Hindlimb muscle (tissue), 1 donor: ENCODE data around the gene FGFRL1. TPM values are rescaled to one million over a fixed set of nuclear protein-coding genes. Genes with fewer than 3 reads are reported as not detected.

Experiments
- DNase-seq: peaks from one replicate; pipeline ENCODE4 v3.0.0-alpha.2; 2013
- polyA plus RNA-seq: library from polyadenylated mRNA; unstranded; fragments of 120-200 nt; gene quantifications from one replicate; pipeline ENCODE4 v1.2.1, GENCODE V29; 2013; ENCODE audit not compliant: insufficient read length

The FGFRL1 gene, protein sequence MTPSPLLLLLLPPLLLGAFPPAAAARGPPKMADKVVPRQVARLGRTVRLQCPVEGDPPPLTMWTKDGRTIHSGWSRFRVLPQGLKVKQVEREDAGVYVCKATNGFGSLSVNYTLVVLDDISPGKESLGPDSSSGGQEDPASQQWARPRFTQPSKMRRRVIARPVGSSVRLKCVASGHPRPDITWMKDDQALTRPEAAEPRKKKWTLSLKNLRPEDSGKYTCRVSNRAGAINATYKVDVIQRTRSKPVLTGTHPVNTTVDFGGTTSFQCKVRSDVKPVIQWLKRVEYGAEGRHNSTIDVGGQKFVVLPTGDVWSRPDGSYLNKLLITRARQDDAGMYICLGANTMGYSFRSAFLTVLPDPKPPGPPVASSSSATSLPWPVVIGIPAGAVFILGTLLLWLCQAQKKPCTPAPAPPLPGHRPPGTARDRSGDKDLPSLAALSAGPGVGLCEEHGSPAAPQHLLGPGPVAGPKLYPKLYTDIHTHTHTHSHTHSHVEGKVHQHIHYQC
- 297 TPM for polyA plus RNA-seq

DNA sequence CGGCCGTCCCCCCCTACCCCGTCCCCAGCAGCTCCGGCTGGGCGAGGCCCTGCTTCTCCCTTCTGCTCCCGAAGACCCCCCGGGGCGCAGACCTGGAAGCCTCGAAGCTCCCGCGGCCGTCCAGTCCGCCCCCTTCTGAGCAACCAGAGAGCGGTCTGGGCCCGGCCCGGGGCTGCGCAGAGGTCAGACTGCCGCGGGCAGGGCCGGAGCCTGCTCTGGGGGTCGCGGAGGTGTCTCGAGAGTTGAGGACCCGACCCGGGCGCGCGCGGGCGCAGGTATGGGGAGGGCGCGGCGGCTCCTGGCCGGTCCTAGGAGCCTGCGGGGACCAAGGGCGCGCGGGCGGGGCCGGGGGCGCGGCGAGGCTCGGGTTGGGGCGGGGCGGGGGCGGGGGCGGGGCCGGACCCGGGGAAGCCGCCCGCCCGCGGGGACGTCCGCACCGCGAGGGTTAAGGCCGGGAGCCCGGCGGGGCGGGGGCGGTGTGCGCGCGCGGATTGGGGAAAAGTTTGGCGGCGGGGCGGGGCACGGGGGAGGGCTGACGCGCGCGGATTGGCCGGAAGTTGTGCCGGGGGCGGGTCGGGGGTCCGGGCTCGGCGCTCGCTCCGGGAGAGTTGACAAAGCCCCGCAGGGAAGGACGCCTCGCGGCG is at the start of gene FGFRL1:
Gene FGFRL1 (plus strand): TSS at position 605 of the 644 bp plus-strand sequence. CDS start 860 bp downstream, outside the sequence.
- peak; percentile 93 for DNase-seq

DNA sequence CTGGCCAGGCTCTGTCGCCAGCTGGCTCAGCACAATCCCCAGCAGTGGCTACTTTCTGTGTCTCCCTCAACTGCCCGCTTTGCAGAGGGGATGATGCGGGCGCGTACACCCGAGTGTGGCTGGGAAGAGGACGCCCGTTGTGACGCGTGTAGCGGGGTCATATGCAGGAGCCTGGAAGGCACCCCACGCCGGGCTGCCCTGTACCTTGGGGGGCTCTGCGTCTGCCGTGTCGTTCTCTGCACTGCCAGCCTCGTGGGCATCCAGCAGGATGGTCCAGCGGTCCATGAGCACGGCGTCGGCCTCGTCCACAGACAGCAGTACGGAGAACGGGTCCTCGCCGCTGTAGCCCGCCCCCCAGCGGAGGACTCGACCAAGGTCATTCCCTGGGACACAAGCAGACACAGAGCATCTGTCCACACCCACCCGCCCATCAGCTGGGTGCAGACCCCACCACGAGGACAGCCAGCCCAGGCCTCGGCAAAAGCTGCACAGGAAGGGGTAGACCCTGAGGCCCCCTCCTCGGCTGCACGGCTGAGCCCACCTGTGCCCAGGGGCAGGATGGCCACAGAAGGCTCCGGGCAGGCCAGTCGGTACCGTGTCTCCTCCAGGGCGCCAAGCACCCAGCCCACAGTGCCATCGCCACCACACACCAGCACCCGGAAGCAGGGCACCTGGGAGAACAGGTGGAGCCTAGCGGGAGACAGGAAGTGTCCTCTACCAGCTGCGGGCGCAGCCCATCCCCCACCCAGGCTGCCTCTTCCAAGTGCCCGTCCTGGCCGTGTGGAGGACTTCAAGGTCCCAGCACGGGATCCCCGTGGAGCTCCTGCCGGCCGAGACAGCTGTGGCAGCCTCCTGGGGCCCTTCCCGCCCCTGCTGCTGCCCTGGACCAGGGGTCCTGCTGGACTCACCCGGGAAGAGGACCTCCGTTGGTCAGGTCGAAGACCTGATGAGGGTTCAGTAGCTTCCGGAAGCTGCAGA is 48.9 kb upstream of the FGFRL1 start:
- DNase-seq: no peak

DNA sequence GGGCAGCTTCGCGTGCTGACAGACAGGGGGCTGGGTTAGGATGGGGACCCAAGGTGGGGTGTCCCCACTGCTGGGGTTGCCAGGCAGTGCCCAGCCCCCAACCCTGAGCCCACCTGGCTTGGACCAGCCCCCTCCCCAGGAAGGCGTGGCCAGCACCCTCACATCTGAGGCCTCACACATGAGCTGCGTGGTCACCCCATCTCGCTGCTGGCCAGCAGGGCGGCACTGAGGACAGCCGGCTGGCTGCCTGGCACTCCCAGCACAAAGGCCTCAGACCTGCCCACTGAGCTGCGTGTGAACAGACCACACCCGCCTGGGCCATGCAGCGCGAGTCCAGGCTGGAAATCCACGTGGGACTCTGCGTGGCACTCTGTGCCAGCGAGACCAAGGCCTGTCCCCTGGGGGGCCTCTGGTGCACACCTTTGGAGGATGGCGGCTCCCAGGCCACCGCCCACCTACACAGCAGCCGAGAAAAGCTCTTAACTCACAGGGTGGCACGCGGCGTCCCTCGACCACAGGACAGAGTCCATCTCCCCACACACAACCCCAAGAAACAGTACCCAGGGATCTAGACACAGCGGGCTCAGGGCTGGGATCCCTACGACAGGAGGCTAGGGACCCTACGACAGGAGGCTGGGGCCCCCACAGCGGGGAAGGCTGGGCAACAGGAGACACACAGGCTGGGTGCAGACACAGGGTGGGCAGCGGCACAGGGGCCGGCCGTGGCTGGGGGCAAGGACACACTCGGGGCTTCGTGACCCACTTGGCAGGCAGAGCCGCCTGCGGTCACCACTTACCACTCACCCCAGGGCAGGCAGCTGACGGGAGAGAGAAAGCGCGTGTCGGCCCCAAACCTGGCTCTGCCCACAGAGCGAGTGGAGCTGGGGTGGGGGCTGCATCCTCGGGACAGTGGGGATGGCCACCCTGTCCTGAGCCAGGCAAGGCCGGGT is 47.9 kb upstream of the FGFRL1 start:
- DNase-seq: no peak

DNA sequence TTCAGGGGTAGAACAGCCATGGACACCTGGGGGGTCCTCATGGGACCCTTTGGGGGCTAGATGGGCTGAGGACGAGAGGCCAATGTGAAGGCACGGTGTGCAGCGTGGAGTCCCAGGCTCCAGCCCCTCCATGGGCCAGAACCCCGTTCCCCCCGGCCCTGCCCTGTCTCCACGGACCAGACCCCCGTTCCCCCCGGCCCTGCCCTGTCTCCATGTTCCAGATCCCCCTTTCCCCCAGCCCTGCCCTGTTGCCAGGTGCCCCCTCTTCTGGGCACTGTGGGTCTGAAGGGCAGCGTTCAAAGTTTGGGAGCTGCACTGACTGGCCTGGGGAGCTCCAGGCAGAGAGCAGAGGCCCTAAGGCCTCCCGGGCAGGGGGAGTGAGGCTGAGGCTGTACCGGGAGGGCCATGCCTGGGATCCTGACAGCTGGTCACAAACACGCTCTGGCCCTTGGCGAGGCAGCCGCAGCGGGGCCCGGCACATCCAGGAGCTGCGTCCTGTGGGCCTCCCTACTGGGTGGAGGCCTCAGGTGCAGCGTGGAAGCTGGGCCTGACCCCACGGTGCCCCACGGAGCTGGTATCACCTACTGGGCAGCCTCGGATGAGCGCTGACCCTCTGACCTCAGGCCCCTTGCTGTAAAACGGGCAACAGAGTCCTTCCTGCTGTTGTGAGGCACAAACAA is 46.9 kb upstream of the FGFRL1 start:
- DNase-seq: no peak

DNA sequence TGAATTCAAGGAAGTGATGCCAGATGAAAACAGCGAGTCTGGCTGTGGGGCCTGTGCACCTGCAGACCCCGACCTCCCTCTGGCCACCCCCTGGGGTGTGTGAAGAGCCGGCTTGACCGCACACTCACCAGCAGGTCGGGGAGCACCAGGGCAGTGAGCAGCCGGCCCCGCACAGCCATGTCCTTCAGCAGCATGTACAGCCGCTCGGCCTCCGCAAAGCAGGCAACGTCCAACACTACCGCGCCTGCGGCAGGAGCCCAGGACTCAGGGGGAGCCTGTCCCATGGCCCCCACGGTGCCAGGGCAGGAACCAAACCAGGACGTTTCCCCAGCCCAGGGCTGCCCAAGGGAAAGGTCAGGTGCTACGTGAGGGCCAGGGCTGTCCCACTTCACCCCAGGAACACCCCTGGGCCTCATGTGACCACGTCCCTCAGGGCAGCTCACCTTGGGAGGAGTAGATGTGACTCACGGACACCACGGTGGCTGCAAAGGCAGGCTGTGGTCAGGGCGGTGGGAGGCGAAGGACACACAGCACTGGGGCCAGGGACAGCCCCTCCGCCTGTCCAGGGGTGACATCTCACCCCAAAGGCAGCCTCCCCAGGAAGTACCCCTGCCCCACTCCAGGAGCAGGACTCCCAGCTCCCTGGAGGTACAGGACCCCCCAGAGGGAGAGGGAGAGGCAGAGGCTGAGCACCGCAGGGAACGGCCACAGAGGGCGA is 46.2 kb upstream of the FGFRL1 start:
- DNase-seq: no peak

DNA sequence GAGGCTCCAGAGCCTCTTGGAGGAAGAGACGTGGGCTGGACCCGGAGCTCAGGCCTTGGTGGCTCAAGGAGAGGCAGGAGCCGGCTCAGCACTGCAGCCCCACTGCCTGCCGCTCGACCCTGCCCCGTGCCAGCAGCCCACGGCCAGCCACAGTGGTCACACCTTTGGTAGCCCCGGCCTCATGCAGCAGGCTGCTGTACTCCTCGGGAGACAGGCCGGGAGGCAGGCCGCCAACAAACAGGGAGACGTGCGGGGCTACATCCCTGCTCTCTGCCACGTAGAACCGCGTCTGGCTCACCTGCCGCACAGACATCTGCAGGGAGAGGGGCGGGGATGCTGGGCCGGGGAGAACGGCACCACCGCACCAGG is 45.7 kb upstream of the FGFRL1 start:
- DNase-seq: no peak

DNA sequence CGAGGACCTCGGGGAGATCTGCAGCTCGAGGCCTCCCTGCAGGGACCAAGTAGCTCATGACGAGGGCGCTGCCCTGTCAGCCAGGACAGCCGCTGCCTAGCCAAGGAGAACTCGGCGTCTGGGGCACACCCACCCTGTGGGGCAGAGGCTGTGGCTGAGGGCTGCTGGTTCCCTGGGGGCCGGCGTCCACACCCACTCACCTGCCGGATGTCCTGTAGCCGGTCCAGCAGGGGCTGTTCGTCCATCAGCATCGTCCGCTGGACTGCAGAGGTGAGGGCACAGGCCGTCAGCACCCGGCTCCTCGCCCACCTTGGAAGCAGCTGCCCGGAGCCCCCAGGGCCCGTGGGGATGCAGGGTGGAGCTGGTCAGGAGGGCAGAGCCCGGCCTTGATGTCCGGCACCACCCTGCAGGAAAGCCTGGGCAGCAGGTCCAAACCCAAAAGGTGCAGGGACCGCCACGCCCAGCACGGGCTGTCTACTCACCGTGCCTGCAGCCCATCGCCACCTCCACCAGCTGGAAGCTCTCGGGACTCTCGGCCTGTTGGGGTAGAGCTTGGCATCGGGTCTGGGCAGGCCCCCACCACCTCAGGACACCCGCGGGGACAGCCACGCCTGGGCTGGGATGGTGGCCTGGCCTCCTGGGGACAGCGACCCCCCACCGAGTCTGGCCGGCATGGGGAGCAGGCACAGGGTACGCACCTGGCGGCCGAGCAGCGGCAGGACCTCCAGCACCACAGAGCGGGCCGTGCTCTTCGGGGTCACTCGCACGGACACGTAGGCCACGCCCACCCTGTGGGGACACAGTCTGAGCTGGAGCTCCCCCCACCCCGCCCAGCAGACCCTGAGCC is 44.9 kb upstream of the FGFRL1 start:
- no peak for DNase-seq

DNA sequence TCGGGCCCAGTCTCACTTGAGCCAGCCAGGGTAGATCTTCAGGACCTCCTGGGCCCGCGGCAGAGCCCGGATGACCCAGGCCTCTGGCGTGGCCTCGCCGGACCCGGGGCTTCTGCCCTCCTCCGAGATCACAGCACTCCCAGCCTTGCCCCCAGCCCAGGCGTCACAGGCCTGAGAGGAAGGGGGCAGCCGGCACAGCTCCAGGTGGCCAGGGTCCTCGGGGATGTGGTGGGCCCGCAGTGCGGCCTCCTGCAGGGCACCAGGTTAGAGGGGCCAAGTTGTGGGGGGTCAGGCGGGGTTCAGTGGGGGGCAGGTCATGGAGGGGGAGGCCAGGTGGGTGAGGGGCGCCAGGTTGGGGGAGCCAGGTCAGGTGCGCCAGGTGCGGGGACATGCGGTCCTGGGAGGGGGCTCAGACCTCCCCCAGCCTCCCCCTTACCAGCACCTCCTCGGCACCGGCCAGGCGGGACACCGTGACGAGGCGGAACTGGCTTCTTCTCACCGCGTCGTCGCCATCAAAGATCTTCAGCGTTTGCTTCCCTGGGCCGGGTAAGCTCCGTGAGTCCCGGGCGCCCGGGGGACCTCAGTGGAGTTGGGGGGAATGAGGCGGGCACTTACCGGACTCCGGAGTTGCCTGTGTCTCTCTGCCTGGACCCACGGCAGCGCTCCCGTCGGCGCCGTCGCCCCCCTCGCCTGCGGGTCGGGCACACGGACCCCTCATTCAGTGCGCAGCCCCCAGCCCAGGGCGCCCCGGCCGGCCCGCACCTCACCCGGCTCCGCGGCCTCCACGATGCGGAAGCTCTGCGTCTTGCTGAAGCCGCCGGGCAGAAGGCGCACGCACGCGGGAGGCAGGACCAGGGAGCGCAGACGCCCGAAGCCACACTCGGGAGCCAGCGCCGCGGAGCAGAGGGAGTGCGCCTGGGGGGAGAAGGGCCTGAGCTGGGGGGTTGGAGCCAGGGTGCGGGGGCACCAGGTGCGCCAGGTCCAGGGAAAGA is 44.0 kb upstream of the FGFRL1 start:
- DNase-seq: no peak

DNA sequence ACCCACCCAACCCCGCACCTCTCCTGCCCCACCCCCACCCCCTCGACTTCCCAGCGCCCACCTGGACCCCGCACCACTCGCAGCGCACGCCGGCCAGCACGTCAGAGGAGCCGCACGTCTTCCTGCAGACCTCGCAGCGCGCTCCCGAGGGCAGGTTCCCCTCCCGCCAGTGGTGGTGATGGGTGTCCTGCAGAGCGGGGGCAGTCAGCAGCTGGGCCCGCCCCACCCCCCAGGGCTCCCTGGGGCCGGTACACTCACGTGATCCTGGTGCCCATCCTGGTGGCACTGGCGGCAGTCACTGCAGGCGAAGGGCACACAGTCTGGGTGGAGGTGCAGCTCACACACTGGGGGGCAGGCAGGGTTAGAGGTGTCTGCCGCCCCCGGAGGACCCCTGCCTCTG is 43.2 kb upstream of the FGFRL1 start:
- no peak for DNase-seq

DNA sequence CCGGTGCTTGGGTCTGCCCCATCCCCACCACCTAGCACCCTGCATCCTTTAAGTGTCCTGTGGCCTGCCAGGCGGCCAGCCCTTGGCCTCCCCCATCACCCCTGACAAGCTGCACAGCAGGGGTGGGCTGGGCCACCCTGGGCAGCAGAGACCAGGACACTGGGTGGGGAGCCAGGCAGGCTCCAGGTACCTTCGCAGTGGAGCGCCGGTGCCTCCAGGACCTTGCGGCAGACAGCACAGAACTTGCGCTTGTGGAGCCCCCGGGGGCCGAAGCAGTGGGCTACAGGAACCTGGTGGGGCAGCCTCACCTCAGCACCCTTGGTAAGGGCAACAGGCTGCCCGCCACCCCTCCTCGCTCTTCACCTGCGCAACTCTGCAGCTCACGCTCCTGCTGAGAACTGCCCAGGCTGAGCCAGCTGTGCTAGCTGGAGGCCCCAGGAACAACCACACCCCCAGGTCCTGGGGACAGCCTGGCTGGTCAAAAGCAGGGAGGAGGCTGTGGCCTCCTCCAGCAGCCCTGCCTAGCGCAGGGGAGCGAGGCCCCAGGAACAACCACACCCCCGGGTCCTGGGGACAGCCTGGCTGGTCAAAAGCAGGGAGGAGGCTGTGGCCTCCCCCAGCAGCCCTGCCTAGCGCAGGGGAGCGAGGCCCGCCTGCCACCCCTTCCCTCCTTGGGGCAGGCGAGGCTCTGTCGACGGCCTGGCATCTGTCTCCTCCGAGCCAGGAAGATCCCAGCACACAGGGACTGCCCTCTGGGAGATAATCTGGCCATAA is 42.6 kb upstream of the FGFRL1 start:
- DNase-seq: no peak

DNA sequence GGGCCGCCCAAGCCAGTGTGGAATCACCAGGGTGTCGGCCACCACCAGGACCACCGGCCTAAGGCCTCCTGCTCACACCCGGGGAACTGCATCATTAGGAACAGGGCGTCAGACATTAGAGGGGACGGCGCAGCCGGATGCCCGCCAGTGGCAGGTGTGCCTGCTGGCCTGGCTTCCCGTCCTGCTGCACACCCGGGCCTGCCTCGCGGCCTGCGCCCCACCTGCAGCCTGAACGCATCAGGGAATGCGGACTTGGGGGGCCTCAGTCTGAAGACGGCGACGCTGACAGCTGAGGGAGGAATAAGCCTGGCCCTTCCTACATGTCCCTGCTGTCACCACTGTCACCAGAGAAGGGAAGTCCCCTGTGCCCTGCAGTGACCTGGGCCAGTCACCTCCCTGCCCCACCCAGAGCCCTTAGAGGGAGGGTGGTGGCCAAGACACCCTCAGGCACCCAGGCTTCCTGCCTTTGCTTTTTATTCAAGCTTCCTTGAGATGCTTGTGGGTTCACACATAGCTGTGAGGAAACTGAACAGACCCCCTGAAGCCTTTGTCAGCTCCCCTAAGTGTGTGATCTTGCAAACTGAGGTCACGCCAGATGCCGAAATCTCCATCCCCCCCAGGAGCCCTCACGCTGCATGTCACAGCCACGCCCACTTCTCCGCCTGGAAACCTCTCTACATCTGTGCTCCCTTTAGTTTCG is 41.2 kb upstream of the FGFRL1 start:
- DNase-seq: no peak

DNA sequence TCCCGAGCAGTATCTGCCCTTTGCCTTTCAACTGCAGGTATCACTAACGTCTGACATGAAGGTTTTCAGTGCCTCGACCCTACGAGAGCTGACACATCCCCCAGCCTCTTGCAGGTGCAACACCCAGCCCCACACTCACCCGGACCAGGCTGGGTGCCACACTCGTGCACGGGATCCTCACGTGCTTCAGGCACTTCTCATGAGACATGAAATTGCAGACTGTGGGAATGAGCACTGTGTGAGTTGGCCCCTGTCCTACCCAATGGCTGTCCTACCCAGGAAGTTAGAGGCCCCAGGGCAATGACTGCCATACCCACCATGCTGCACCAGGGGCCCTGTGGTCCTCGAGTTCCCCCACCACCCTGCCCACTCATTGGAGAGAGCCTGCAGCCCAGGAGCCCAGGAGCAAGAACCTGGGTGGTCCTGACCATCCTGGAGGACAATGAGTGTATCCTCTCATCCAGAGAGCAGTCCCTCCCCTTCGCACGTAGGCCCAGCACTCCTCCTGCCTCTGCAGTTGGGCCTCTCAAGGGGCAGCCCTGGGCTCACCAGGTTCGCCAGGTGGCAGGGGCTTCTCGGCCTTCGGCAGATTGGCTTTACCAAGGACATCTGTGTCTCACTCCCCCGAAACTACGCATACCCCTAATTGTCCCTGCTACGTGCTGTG is 40.4 kb upstream of the FGFRL1 start:
- DNase-seq: no peak

DNA sequence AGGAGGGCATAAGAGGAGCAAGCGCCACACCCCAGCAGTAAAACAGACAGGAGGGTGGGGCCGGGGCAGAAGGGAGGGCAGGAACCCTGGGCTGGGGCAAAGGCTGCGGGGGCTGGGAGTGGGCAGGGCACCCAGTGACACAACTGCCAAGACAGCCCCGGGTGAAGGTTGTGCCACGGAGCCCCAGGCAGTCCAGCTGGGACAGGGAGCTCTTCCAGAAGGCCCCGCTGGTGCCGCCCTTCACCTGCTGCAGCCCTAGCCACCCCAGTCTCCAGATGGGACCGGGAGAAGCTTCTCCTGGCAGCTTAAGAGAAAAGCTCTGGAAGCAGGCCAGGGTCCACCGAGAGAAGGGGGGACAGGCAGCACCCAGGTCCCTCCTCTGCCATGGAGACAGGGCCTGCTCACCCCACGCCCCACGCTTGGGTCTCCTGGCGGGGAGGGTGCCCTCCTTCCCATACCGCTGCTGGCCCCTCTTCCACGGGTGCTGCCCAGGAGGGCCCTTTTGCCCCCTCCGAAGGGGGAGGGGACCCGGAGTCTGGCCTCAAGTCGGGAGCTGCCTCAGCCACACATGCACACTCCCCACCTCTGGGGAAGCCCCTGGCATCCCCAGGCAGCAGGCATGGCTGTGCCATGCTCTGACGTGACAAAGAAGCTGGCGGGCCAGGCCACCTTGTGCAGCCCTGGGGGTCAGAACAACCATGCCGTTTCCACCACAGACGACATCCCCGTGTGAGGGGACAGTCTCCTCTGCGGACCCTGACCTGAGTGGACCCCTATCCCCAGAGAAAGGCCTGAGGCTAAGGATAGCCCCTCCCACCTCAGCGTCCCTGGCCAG is 39.5 kb upstream of the FGFRL1 start:
- DNase-seq: no peak

DNA sequence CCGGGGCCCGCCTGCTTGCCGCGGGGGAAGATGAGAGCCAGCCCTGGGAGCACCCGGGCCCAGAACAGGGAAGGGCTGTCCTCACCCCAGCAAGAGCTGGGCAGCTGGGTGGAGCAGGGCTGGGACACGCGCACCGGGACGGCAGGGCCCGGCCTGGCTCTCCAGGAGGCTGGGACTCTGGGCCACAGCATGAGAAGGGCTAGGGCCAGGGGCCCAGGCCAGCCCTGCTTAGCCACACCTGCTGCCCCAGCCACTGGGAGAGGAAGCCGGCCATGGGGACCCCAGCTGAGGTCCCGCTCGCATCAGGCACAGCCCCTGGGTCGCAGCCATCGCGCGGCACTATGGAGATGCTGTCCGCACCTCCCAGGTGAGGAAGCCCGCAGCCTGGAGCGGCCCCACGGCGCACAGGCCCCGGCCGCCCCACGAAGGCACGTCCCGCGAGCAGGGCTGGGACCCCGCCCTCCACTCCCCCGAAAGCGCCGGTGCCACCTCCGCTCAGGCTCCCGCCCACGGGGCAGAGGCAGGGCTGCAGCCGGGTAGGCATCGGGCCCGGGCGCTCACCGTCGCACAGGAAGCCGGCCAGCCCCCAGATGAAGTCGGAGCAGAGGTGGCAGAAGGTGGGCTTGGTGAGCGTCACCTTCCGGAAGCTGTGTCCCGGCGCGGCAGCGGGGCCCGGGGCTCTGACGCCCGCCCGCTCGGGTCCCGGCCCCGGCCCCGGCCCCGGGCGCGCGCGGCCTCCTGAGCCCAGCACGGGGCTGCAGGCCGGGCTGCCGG is 38.6 kb upstream of the FGFRL1 start:
- no peak for DNase-seq
